HCT116 (cell line): ENCODE data around the gene CSTF2T. TPM values are rescaled to one million over a fixed set of nuclear protein-coding genes. Genes with fewer than 3 reads are reported as not detected.

Experiments used
- ATAC-seq: fragments of 200-7000 bp; cut with Tn5 transposase; 2 replicates; pipeline ENCODE4 v1.9.1; 2020; ENCODE audit warnings: mild to moderate bottlenecking, moderate library complexity
- BruUV-seq: library from RNA; stranded (reverse); fragments of 400-500 nt; replicated peaks from 2 replicates; lab custom pipeline; 2021; lab: Mats Ljungman, UMichigan
- CTCF ChIA-PET: fragments of 300-600 bp; sonication (Branson Sonifier 250); formaldehyde crosslinking; loops from one replicate; lab custom pipeline; 2021; ENCODE audit warnings: antibody characterized with exemption; lab: Charles Lee
- POLR2A ChIA-PET: fragments of 300-600, 350-600 bp; sonication (Branson Sonifier 250); formaldehyde crosslinking; loops from one replicate; lab custom pipeline; 2021; ENCODE audit warnings: antibody characterized with exemption; lab: Charles Lee
- RAD21 ChIA-PET, 2 experiments: fragments of 300-600 bp; sonication (Branson Sonifier 250); formaldehyde crosslinking; loops; one replicate each; lab custom pipeline; 2023; ENCODE audit warnings: low total read pairs in 2 of 2; ENCODE audit not compliant: uncharacterized antibody in 2 of 2, unreplicated experiment in 2 of 2, low non-redundant PET in 1 of 2; lab: Charles Lee
- DNase-seq: peaks from one replicate; pipeline ENCODE4 v3.0.0-alpha.2; 2010; ENCODE audit warnings: low read depth, low spot score
- H2AFZ ChIP-seq: fragments of 200-600 bp; shearing (Covaris generic), sonication (generic); 2 replicates; pipeline ENCODE4 v1.6.1; 2017; ENCODE audit warnings: low read depth, mixed run types, mixed read lengths, antibody characterized with exemption, low read length; ENCODE audit not compliant: poor library complexity, severe bottlenecking
- H3K27ac ChIP-seq: 2 replicates; pipeline ENCODE4 v1.5.1; 2012; ENCODE audit warnings: low read depth, low read length
- H3K27me3 ChIP-seq: fragments of 200-600 bp; sonication (generic); 2 replicates; pipeline ENCODE4 v1.6.1; 2016; ENCODE audit warnings: mixed run types, low read length, mixed read lengths; ENCODE audit not compliant: insufficient read depth
- H3K36me3 ChIP-seq, 2 experiments: fragments of 200-500 bp in 1 of 2; fragments of 200-600 bp in 1 of 2; sonication (Bioruptor generic) in 1 of 2; sonication (generic) in 1 of 2; 2 replicates each; pipeline versions ENCODE4 v1.5.1 to v1.6.1; 2014 to 2016; ENCODE audit warnings: low read length in 2 of 2, inconsistent platforms in 1 of 2, mixed read lengths in 1 of 2, mixed run types in 1 of 2; ENCODE audit not compliant: insufficient read depth in 2 of 2, control insufficient read depth in 1 of 2
- H3K4me1 ChIP-seq, 2 experiments: fragments of 200-600 bp in 1 of 2; sonication (generic) in 1 of 2; 2 replicates each; pipeline versions ENCODE4 v1.5.1 to v1.6.1; 2012 to 2017; ENCODE audit warnings: low read length in 2 of 2, inconsistent platforms in 1 of 2, mild to moderate bottlenecking in 1 of 2, mixed read lengths in 1 of 2, mixed run types in 1 of 2, moderate library complexity in 1 of 2; ENCODE audit not compliant: insufficient read depth in 2 of 2, control insufficient read depth in 1 of 2
- H3K4me2 ChIP-seq: fragments of 200-600 bp; sonication (generic); 2 replicates; pipeline ENCODE4 v1.6.1; 2017; ENCODE audit warnings: mixed run types, low read length, mixed read lengths
- H3K4me3 ChIP-seq, 2 experiments: fragments of 200-600 bp in 1 of 2; sonication (generic) in 1 of 2; replicated peaks in 1 of 2; 2 replicates each; pipeline ENCODE4 v1.5.1; 2011 to 2016; ENCODE audit warnings: low read length in 2 of 2, control low read depth in 1 of 2, low read depth in 1 of 2, mild to moderate bottlenecking in 1 of 2, mixed read lengths in 1 of 2, mixed run types in 1 of 2
- H3K79me2 ChIP-seq: fragments of 200-600 bp; sonication (generic); 2 replicates; pipeline ENCODE4 v1.6.1; 2017; ENCODE audit warnings: mild to moderate bottlenecking, mixed run types, low read length, moderate library complexity, mixed read lengths; ENCODE audit not compliant: insufficient read depth
- H3K9ac ChIP-seq: fragments of 200-600 bp; sonication (generic); 2 replicates; pipeline ENCODE4 v1.6.1; 2016; ENCODE audit warnings: low read length, mixed read lengths
- H3K9me2 ChIP-seq: fragments of 200-600 bp; sonication (generic), shearing (Covaris generic); 2 replicates; pipeline ENCODE4 v1.6.1; 2017; ENCODE audit warnings: mixed run types, mild to moderate bottlenecking, moderate library complexity; ENCODE audit not compliant: insufficient read depth
- H3K9me3 ChIP-seq, 2 experiments: fragments of 200-500 bp in 1 of 2; fragments of 200-600 bp in 1 of 2; sonication (Bioruptor generic) in 1 of 2; sonication (generic) in 1 of 2; 2 replicates each; pipeline ENCODE4 v1.6.1; 2014 to 2017; ENCODE audit warnings: low read length in 2 of 2, mixed read lengths in 2 of 2, inconsistent platforms in 1 of 2, low read depth in 1 of 2, mild to moderate bottlenecking in 1 of 2, mixed run types in 1 of 2, moderate library complexity in 1 of 2; ENCODE audit not compliant: control insufficient read depth in 1 of 2, insufficient read depth in 1 of 2
- H4K20me1 ChIP-seq: fragments of 200-600 bp; sonication (generic), shearing (Covaris generic); 2 replicates; pipeline ENCODE4 v1.6.1; 2017; ENCODE audit warnings: mixed run types, mild to moderate bottlenecking, moderate library complexity; ENCODE audit not compliant: insufficient read depth
- ATF3 ChIP-seq: IDR thresholded peaks from 2 replicates; pipeline ENCODE4 v1.6.1; 2012
- CBX3 ChIP-seq: IDR thresholded peaks from 2 replicates; pipeline ENCODE4 v1.6.1; 2012; ENCODE audit warnings: low read depth
- CEBPB ChIP-seq: IDR thresholded peaks from 2 replicates; pipeline ENCODE4 v1.6.1; 2012; ENCODE audit warnings: low read depth
- ELF1 ChIP-seq: IDR thresholded peaks from 2 replicates; pipeline ENCODE4 v1.6.1; 2012; ENCODE audit warnings: low read depth, borderline replicate concordance
- EZH2 ChIP-seq: fragments of 200-600 bp; sonication (generic); IDR thresholded peaks from 2 replicates; pipeline ENCODE4 v1.6.1; 2017; ENCODE audit warnings: antibody characterized with exemption, mixed run types
- EZH2phosphoT487 ChIP-seq: fragments of 200-600 bp; IDR thresholded peaks from 2 replicates; pipeline ENCODE4 v1.6.1; 2018; ENCODE audit warnings: antibody characterized with exemption, borderline replicate concordance
- FOSL1 ChIP-seq: IDR thresholded peaks from 2 replicates; pipeline ENCODE4 v1.6.1; 2012; ENCODE audit warnings: low read depth
- JUND ChIP-seq: IDR thresholded peaks from 2 replicates; pipeline ENCODE4 v1.6.1; 2012
- MAX ChIP-seq: IDR thresholded peaks from 2 replicates; pipeline ENCODE4 v1.6.1; 2012
- POLR2A ChIP-seq: IDR thresholded peaks from 2 replicates; pipeline ENCODE4 v1.7.0; 2011; ENCODE audit warnings: borderline replicate concordance; ENCODE audit not compliant: insufficient read depth, insufficient read length; ENCODE audit errors: extremely low read depth
- REST ChIP-seq: IDR thresholded peaks from 2 replicates; pipeline ENCODE4 v1.6.1; 2012; ENCODE audit warnings: low read depth
- SIN3A ChIP-seq: IDR thresholded peaks from 2 replicates; pipeline ENCODE4 v1.6.1; 2012; ENCODE audit warnings: low read depth
- SRF ChIP-seq: IDR thresholded peaks from 2 replicates; pipeline ENCODE4 v1.6.1; 2012; ENCODE audit warnings: low read depth
- TCF7L2 ChIP-seq: IDR thresholded peaks from 2 replicates; pipeline ENCODE4 v1.7.0; 2011; ENCODE audit warnings: borderline replicate concordance, inconsistent platforms; ENCODE audit not compliant: insufficient read depth, insufficient read length; ENCODE audit errors: extremely low read depth
- YY1 ChIP-seq: IDR thresholded peaks from 2 replicates; pipeline ENCODE4 v1.6.1; 2011; ENCODE audit warnings: low read length, low read depth, moderate library complexity, mild to moderate bottlenecking; ENCODE audit not compliant: insufficient replicate concordance; ENCODE audit errors: extremely low read depth
- ZBTB33 ChIP-seq: IDR thresholded peaks from 2 replicates; pipeline ENCODE4 v1.6.1; 2011; ENCODE audit warnings: mild to moderate bottlenecking, low read length, moderate library complexity; ENCODE audit not compliant: insufficient replicate concordance; ENCODE audit errors: extremely low read depth
- ZFX ChIP-seq: fragments of 450-650 bp; IDR thresholded peaks from 2 replicates; pipeline ENCODE4 v1.6.1; 2017
- ZNF274 ChIP-seq: fragments of 200-500 bp; sonication (Bioruptor generic); IDR thresholded peaks from 2 replicates; pipeline ENCODE4 v1.6.1; 2014; ENCODE audit warnings: mild to moderate bottlenecking, low read depth, low read length, inconsistent platforms
- intact Hi-C: fragments of 100-400 bp; cut with micrococcal nuclease; formaldehyde crosslinking; loops from 2 replicates; pipeline ENCODE4 v1.10.0; 2022
- total RNA-seq: library from RNA; stranded (reverse); gene quantifications from one replicate; pipeline ENCODE4 v1.2.1, GENCODE V29; 2021; ENCODE audit not compliant: unreplicated experiment

The CSTF2T gene
- total RNA-seq, 1 experiment from 2014 or later, result 18.5 TPM

GRCh38 chr10:51733057-51733456 lies 33.7 kb upstream of the CSTF2T start (continued):
- no peak for TF ChIP-seq REST
- TF ChIP-seq POLR2A, result no peak
- no peak for TF ChIP-seq YY1
- TF ChIP-seq EZH2, result no peak
- no peak for TF ChIP-seq CBX3
- no peak for TF ChIP-seq SRF

GRCh38 chr10:51729822-51730555 lies 30.6 kb upstream of the CSTF2T start:
- CTCF ChIA-PET, result no interaction called here
- DNase-seq, result no peak
- Histone ChIP-seq H4K20me1 (no peaks in the 10 kb centered on the region), H3K9me3 (no peaks in the 10 kb centered on the region), H3K27me3 (no peaks in the 10 kb centered on the region), H3K4me2 (no peak overlapping the region), H3K4me1 (no peaks in the 10 kb centered on the region), H2AFZ (no peak overlapping the region), H3K36me3 (no peaks in the 10 kb centered on the region), H3K9me2 (no peaks in the 10 kb centered on the region), H3K9ac (no peak overlapping the region), H3K27ac (no peak overlapping the region), H3K4me3 (no peak overlapping the region), H3K79me2 (no peaks in the 10 kb centered on the region)
- intact Hi-C loops, result no loop called here
- POLR2A ChIA-PET, result no interaction called here
- no TSS peak for BruUV-seq
- RAD21 ChIA-PET, result no interaction called here
- no peak for ATAC-seq
- TF ChIP-seq EZH2phosphoT487 (no peak), YY1 (no peak), JUND (no peak), MAX (no peak), CEBPB (no peak), ATF3 (no peak), ZBTB33 (no peak), ZFX (no peak), EZH2 (no peak), FOSL1 (no peak), ELF1 (no peak), TCF7L2 (no peak), POLR2A (no peak), ZNF274 (no peak), SIN3A (no peak)
